ENCODE results near the gene FZD8.

Gene FZD8

DNA sequence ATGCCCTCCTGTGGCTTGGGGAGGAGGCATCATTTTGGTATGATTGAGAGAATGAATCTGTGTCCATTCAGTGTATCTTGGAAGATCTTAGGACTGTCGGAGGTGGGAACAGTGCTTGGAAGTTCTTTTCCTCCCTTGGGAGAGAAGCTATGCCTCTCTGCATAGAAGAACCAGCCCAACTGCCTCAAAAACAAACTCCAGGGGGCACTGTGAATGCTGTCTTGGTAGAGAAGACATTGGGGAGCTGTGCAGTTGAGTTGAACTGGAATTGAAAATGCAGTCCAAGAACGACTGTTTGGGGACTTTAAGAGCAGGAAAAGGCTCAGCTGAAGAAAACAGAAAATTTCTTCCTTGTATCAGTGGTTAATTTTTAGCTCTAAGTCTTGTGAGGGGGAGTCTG, 41.9 kb downstream of the FZD8 start:
- no peak for DNase-seq

DNA sequence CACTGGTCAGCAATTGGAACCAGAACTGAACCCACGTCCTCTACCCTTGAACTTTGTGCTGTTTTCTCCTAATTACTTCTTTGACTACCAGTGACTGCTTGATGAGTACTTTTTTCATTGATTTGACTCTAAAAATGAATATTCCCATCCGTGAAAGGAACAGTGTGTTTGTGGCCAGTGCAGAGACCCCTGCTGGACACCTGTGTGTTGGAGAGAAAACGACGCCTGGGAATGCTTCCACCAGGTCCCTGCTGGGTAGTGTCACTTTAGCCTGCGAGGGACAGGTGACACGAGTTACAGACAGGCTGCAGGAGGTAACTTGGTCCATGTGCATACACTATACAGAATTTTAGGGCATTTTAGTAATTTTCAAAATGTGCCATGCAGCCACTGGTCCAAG, 43.7 kb downstream of the FZD8 start:
- no peak for DNase-seq

DNA sequence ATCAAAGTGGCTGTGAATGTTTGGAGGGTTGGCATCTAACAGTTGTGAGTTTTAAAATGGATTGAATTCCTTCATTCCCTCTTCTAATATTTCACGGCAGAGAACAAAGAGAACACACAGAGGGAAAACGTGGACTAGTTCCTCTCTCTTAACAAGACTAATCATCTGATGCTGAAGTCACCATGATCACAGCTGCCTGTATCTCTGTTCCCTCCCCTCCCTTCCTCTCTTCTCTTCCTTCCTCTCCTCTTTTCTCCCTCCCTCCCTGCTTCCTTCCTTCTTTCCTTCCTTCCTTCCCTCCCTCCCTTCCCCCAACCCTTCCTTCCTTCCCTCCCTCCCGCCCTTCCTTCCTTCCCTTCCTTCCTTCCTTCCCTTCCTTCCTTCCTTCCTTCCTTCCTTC, 47.0 kb downstream of the FZD8 start:
- no peak for DNase-seq

DNA sequence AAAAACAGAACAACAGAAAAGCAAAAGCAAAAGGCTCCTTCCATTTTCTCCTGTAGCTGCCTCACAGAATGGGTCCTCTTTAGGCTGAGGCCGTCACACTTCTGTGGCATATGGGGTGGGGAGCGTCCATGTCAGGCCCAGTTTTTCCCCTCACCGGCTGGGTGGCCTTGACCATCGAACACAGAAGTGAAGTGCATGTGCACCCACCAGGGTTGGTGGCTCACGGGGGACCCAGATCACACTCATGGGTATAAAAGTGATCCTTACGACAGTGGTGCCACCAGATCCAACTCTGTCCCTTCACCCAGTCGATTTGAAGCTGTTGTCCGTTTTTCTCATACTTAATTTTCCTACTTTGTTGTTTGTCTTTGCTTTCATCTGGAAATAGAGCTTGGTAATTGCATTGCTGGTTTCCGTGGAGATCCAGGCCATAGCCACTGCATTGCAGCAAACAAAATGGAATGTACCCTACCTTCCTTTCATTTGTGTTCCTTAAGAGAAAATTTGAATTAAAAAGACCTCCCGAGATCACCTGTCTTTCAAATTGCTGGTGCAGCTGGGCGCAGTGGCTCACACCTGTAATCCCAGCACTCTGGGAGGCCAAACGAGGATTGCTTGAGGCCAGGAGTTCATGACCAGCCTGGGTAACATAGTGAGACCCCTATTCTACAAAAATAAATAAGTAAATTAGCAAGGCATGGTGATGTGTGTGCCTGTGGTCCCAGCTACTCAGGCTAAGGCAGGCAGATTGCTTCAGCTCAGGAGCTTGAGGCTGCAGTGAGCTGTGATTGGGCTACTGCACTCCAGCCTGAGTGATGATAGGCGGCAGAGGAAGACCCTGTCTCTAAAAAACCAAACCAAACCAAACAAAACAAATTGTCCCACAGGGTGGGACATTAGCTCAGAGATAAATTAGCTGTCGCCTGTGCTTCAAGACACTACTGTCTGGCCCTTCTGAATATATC, 47.7 kb downstream of the FZD8 start:
- DNase-seq, result no peak

DNA sequence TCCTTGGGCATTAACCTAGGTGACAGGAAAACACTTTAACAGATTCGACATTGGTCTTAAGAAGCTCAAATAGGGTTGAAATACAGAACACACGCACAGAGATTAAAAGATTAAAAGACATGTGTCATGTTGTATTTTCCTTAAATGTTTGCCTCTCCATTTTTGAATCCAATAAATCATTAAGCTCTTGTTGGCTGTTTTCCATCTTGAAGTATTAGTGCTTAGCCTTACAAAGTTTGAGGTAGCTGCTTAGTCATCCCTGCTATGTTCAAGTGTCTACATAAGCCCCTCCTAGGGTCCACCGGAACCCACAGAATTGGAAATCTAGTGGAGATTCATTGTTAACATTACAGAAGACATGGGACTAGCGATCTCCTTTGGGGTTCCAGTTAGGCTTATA, 49.7 kb downstream of the FZD8 start:
- DNase-seq, result no peak

DNA sequence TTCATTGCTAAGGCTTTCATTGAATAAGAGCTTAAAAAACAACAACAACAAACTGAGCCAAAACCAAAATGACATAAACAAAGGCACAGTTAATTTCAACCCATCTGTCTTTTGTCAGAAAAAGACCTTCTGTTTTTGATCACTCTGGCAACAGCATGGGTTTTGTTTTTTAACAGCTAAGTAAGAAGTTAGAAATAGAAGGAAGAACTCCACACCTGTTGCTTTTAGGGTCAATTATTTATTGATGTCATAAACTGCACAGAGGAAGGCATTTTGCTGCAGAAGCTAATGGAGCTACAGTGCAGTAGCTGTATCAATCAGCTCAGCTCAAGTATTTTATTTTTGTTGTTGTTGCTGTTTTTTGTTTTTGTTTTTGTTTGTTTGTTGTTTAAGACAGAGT, 53.3 kb downstream of the FZD8 start:
- no peak for DNase-seq

Data from activated naive CD4-positive, alpha-beta T cell (primary cell).